Stimulated activated CD8-positive, alpha-beta memory T cell treated with anti-CD3 and anti-CD28 coated beads, Interleukin-15, amount 100 ng/mL, for 1 hour (primary cell): ENCODE measurements around the gene SLC2A2.

Experiments used
- DNase-seq: peaks from one replicate; pipeline ENCODE4 v3.0.0-alpha.2; 2020; ENCODE audit warnings: low read depth

SLC2A2 gene

GRCh38 chr3:171026597-171027293 is at the start of gene SLC2A2:
TSS of gene SLC2A2 (minus strand) at chr3:171026720. CDS start at chr3:171026670, 50 bp downstream.
- no peak for DNase-seq

- no peak for DNase-seq
Observed at GRCh38 chr3:171072432-171072831, 45.9 kb upstream of the SLC2A2 start.

GRCh38 chr3:171068658-171069057 is 42.1 kb upstream of the SLC2A2 start:
- DNase-seq = no peak

- DNase-seq = no peak
Observed at GRCh38 chr3:171066206-171066605, 39.7 kb upstream of the SLC2A2 start.

DNA sequence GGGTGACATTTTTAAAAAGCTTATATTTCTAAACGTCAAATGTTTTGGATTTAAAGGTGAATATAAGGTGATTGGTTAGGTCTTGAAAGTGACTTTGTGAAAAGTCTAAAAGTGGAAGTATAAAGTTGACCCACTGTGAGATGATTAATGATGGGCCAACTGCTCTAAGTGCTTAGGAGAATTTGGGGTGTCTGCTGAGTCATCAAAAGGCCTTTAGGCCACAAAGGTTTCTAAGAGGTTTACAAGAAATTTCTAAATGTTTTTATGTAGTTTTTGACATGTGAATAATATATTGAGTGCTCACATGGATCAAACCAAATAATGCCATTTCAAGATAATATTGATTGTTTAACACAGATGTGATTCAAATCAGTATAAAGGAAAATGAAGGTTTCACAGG is 39.2 kb upstream of the SLC2A2 start:
- DNase-seq = no peak

GRCh38 chr3:171064461-171064860 is 37.9 kb upstream of the SLC2A2 start:
- no peak for DNase-seq

DNA sequence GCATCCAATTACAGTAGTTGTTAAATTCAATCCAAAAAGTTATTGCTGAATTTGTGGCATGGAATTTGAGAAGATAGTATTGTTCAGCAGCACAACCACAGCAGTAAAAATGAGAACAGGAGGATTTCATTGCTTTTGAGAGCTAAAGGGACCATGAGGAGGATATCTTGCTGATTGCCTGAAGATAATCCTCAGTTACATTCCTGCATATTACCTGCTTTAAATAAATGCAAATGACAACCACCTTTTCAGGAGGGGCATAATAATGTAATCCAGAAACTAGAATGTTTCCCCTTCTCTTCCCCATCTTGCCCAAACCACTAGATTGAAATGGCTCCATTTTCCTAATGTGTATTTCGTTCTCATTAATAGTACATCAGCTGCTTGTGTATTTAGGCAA is 35.2 kb upstream of the SLC2A2 start:
- DNase-seq = no peak

GRCh38 chr3:171059978-171060377 is 33.5 kb upstream of the SLC2A2 start:
- DNase-seq = no peak

- DNase-seq = no peak
Observed at GRCh38 chr3:171058873-171059603, 32.5 kb upstream of the SLC2A2 start.

GRCh38 chr3:171058058-171058457 is 31.5 kb upstream of the SLC2A2 start:
- no peak for DNase-seq

DNA sequence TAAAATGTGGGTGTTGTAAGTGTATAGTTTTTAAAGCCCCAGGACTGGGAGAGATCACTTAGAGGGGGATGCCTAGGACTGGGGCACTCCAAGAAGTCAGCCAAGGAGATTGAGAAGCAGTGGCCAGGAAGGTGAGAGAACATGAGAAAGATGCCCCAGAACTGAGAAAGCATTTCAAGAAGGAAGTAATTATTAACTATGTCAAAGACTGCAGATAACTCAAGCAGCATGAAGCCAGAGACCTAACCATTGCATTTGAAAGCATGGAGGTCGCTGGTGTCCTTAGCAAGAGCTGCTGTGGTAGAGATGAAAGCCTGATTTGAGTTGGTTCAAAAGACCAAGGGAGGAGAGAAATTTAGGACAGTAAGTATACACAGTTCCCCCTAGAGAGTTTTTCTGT is 30.6 kb upstream of the SLC2A2 start:
- no peak for DNase-seq

- no peak for DNase-seq
Observed at GRCh38 chr3:171056528-171056927, 30.0 kb upstream of the SLC2A2 start.

- DNase-seq = no peak
Observed at GRCh38 chr3:171055336-171056178, 29.0 kb upstream of the SLC2A2 start.

DNA sequence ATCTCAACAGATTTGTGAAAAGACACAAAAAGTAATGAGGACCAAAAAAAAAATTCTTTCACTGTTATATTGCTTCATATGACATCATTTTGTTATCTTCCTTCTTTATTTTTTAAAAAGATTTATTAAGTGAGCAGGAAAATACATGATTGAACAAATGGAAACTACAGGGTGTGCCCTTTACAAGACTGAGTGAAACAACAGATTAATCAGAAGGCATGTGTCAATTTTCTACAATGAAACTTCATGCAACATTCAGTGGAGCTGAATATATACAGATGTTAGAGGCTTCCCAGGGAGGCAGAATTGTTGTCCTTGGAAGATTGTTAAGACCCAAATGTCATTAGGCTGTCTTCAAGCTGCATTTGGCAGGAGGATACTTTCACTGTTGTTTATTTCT is 28.4 kb upstream of the SLC2A2 start:
- DNase-seq = no peak

DNA sequence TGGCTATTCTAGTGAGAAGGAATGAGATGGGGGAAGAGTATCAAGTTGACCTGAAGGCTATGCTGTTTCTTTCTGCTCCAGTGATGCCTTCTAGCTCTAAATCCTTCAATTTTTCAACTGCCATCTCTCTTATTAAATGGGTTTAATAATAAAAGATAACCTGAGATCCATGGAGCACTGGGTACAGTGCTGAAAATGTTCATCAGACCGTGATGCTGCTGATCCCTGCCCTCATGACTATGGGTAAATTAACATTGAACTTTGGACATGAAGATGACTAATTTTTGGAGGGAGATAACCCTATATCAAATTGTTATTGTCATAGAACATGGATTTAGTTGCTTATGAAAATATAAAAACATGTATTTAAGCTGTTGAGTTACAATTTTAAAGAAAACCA is 27.7 kb upstream of the SLC2A2 start:
- DNase-seq = no peak

GRCh38 chr3:171049861-171050444 is 23.4 kb upstream of the SLC2A2 start:
- no peak for DNase-seq

GRCh38 chr3:171046760-171047159 is 20.2 kb upstream of the SLC2A2 start:
- DNase-seq = no peak

DNA sequence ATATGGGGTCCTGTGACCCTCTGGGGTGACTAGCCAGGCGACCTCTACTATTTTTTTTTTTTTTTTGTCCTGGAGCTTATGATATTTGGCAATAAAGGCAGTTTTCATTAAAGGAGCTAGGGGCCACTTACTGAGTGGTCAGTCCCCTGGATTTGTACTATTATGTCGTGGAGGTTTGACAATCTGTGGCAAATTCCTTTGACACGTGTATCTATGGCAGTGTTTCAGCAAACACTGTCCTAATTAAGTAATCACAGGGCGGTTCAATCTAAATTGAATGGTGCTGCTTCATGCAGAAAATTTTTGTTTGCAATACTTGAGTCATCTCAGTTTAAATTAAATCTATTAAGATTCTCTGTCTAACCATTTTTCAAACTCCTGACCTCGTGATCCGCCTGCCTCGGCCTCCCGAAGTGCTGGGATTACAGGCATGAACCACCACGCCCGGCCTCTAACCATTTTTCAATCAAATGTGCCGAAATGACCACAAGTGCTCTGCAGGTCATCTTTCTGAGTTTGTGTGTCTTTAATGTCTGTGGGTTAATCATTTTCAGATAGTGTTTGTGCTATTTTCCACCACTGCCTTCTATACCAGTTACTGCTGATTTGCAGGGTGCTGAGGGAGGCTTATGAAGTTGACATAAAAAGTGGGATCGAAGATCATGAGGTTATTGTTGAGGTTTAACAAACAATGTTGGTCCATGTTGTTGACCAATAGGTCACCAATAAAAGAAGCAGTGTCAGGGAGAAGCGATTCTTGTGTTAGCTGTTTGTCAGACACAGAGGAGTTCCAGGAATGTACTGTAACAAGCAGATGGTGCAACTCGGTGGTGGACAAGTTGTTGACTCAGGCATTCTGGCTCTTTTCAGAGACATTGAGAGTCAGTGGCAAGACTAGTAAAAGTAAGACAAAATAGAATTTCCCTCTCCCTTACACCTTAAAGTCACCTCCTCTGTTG is 18.6 kb upstream of the SLC2A2 start:
- no peak for DNase-seq

DNA sequence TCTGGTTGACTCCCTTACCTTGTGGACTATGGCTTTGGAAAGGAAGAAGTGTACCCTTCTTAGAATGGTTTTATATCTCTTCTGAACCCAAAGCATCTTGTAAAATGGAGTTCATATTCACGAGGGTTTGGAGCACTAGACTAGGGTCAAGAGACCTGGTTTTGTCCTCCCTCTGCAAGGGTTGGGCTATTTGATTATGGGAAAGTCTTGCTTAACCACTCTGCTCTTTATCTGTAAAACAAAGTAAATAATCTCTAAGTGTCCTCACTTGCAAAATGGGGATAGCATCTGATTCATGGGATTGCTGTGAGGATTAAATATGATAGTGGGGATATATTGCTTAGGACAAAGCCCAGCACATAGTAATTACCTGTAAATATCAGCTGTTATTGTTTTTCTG is 17.9 kb upstream of the SLC2A2 start:
- DNase-seq = no peak

- DNase-seq = no peak
Observed at GRCh38 chr3:171039674-171040073, 13.2 kb upstream of the SLC2A2 start.

DNA sequence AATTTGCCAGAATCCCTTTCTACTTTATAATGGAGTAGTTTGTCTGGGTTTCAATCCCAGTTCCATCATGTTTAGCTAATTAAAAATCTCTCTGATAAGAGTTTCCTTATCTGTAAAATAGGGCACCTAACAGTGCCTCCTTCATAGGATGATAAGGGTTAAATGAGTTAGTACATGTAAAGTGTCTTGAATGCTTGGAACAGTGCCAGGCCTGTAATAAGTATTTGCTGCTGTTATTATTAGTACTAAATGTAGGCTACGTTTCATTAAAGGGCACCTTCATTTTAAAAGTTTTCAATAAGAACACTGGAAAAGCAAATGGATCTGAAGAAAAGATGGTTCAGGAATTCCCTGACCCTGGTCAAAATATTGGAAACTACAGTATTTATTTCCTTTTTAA is 11.8 kb upstream of the SLC2A2 start:
- DNase-seq = no peak
